OCI-LY7 (cell line): ENCODE results near the gene AUTS2. TPM values are rescaled to one million over a fixed set of nuclear protein-coding genes. Genes with fewer than 3 reads are reported as not detected.

Experiments
- BruUV-seq: library from RNA; stranded (reverse); fragments of 400-500 nt; replicated peaks from 2 replicates; lab custom pipeline; 2021; lab: Mats Ljungman, UMichigan
- CTCF ChIA-PET: fragments of 300-600 bp; sonication (Branson Sonifier 250); formaldehyde crosslinking; loops from one replicate; lab custom pipeline; 2022; ENCODE audit warnings: antibody characterized with exemption; ENCODE audit not compliant: unreplicated experiment; lab: Charles Lee
- POLR2A ChIA-PET: fragments of 300-600 bp; sonication (Branson Sonifier 250); formaldehyde crosslinking; loops from one replicate; lab custom pipeline; 2022; ENCODE audit warnings: antibody characterized with exemption; lab: Charles Lee
- DNase-seq: peaks from one replicate; pipeline ENCODE4 v3.0.0-alpha.2; 2015; ENCODE audit warnings: low spot score
- H2AFZ ChIP-seq: fragments of 200-600 bp; sonication (generic), shearing (Covaris generic); 2 replicates; pipeline ENCODE4 v1.6.1; 2014; ENCODE audit warnings: mild to moderate bottlenecking, antibody characterized with exemption, low read length, moderate library complexity
- H3K27ac ChIP-seq: fragments of 200-600 bp; sonication (generic); 2 replicates; pipeline ENCODE4 v1.5.1; 2014; ENCODE audit warnings: mixed run types, low read depth, mild to moderate bottlenecking, moderate library complexity, low read length, inconsistent platforms; ENCODE audit not compliant: poor library complexity, severe bottlenecking
- H3K36me3 ChIP-seq: fragments of 200-600 bp; sonication (generic); 2 replicates; pipeline ENCODE4 v1.6.1; 2014; ENCODE audit warnings: mild to moderate bottlenecking, antibody characterized with exemption, low read length, moderate library complexity, mixed read lengths; ENCODE audit not compliant: insufficient read depth
- H3K4me1 ChIP-seq: fragments of 200-600 bp; sonication (generic); 2 replicates; pipeline ENCODE4 v1.5.1; 2014; ENCODE audit warnings: mild to moderate bottlenecking, low read length; ENCODE audit not compliant: insufficient read depth, poor library complexity, severe bottlenecking
- H3K4me2 ChIP-seq: fragments of 200-600 bp; sonication (generic); 2 replicates; pipeline ENCODE4 v1.6.1; 2014; ENCODE audit warnings: mild to moderate bottlenecking, low read length
- H3K4me3 ChIP-seq: fragments of 200-600 bp; sonication (generic); 2 replicates; pipeline ENCODE4 v1.5.1; 2014; ENCODE audit warnings: mild to moderate bottlenecking, low read depth, low read length; ENCODE audit not compliant: poor library complexity, severe bottlenecking
- H3K79me2 ChIP-seq: fragments of 200-600 bp; sonication (generic); 2 replicates; pipeline ENCODE4 v1.6.1; 2016; ENCODE audit warnings: low read depth, mild to moderate bottlenecking, low read length, moderate library complexity, mixed read lengths; ENCODE audit not compliant: insufficient read depth
- H3K9me2 ChIP-seq: fragments of 200-600 bp; sonication (generic); 2 replicates; pipeline ENCODE4 v1.6.1; 2016; ENCODE audit warnings: mild to moderate bottlenecking, low read length, mixed read lengths; ENCODE audit not compliant: insufficient read depth
- H3K9me3 ChIP-seq: fragments of 200-600 bp; sonication (generic); 2 replicates; pipeline ENCODE4 v1.6.1; 2014; ENCODE audit warnings: mild to moderate bottlenecking, mixed run types, low read length, mixed read lengths
- H4K20me1 ChIP-seq: fragments of 200-600 bp; sonication (generic); 2 replicates; pipeline ENCODE4 v1.6.1; 2014; ENCODE audit warnings: mild to moderate bottlenecking, antibody characterized with exemption, low read length, moderate library complexity, mixed read lengths; ENCODE audit not compliant: insufficient read depth
- EZH2phosphoT487 ChIP-seq: fragments of 200-600 bp; sonication (generic); IDR thresholded peaks from 2 replicates; pipeline ENCODE4 v1.6.1; 2018; ENCODE audit warnings: low read depth, borderline replicate concordance, mild to moderate bottlenecking, mixed run types, antibody characterized with exemption, low read length, moderate library complexity, mixed read lengths
- intact Hi-C: fragments of 100-400 bp; cut with micrococcal nuclease; formaldehyde crosslinking; loops from one replicate; pipeline ENCODE4 v1.10.0; 2022; ENCODE audit not compliant: unreplicated experiment
- total RNA-seq, 2 experiments: library from RNA; depleted of rRNA in 1 of 2; stranded (reverse); fragments of >200 nt in 1 of 2; shearing (Covaris generic) in 1 of 2; gene quantifications; 2 replicates each; pipeline ENCODE4 v1.2.3, GENCODE V29; 2014 to 2022
- TF ChIP-seq, protein P1 (sequence below): fragments of 200-600 bp; sonication (generic); conservative IDR thresholded peaks from 2 replicates; pipeline ENCODE4 v1.5.1; 2014; ENCODE audit warnings: mild to moderate bottlenecking, antibody characterized with exemption, low read length, moderate library complexity, mixed read lengths

AUTS2 gene
- total RNA-seq, 2 experiments from 2014 or later, result 37.9 to 78.5 TPM

GRCh38 chr7:69813637-69814240 is 215.5 kb downstream of the AUTS2 start:
- POLR2A ChIA-PET, result interaction anchor here (0.9 to 1.1 kb wide), 2 partner anchors 9 to 14 kb away, joined by 4 read pairs; no protein-coding TSS in a partner anchor
- no peak for DNase-seq
- peaks cover 45% of the 10 kb centered on the region for H3K4me1 ChIP-seq
- H3K9me3 ChIP-seq, result no peaks in the 10 kb centered on the region
- no peaks in the 10 kb centered on the region for H3K36me3 ChIP-seq
- intact Hi-C loops, result no loop called here
- H2AFZ ChIP-seq, result no peak overlapping the region
- no TSS peak for BruUV-seq
- no peak for TF ChIP-seq EZH2phosphoT487
- TF ChIP-seq, protein P1, sequence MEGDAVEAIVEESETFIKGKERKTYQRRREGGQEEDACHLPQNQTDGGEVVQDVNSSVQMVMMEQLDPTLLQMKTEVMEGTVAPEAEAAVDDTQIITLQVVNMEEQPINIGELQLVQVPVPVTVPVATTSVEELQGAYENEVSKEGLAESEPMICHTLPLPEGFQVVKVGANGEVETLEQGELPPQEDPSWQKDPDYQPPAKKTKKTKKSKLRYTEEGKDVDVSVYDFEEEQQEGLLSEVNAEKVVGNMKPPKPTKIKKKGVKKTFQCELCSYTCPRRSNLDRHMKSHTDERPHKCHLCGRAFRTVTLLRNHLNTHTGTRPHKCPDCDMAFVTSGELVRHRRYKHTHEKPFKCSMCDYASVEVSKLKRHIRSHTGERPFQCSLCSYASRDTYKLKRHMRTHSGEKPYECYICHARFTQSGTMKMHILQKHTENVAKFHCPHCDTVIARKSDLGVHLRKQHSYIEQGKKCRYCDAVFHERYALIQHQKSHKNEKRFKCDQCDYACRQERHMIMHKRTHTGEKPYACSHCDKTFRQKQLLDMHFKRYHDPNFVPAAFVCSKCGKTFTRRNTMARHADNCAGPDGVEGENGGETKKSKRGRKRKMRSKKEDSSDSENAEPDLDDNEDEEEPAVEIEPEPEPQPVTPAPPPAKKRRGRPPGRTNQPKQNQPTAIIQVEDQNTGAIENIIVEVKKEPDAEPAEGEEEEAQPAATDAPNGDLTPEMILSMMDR, result no peak
- H4K20me1 ChIP-seq, result 0 out of 2 replicates have a peak, but pooled peaks cover 4% of the 10 kb centered on the region
- CTCF ChIA-PET, result no interaction called here
- H3K4me3 ChIP-seq, result no peak overlapping the region
- H3K9me2 ChIP-seq, result no peaks in the 10 kb centered on the region
- H3K27ac ChIP-seq, result no peak overlapping the region
- H3K4me2 ChIP-seq, result no peak overlapping the region
- H3K79me2 ChIP-seq, result peaks cover 20% of the 10 kb centered on the region; the same call in 1 of the 2 replicates

DNA sequence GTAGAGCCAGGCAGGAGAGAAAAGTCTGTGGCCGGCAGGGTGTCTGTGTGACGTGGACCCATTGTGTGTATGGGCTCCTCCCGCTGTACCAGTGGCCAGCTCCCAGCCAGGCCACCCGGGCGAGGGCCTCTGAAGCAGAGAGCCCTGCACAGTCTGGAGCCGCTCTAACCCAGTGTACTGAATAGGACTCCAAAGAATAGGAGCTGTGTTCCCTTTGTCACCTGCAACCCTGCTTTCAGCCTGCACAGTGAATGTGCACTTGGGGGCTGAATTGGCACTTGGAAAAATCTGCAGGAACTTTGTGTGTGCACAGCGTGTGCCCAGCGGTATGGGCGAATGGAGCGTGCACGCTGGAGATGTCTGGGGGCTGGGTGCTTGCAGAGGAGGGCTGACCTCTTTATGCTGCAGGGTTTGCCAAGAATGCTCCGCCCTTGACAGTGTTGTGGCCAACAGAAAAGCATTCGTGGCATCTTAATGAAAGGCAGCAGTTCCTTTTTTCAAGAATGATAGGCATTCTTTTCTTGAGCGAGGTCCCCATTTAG is 216.2 kb downstream of the AUTS2 start:
- Histone ChIP-seq H3K27ac (no peak overlapping the region), H4K20me1 (0 out of 2 replicates have a peak, but pooled peaks cover 4% of the 10 kb centered on the region), H3K79me2 (peaks cover 27% of the 10 kb centered on the region; the same call in 1 of the 2 replicates), H3K4me3 (no peak overlapping the region), H3K9me3 (no peaks in the 10 kb centered on the region), H3K4me2 (no peak overlapping the region), H3K4me1 (peaks cover 53% of the 10 kb centered on the region), H3K9me2 (no peaks in the 10 kb centered on the region), H2AFZ (no peak overlapping the region), H3K36me3 (no peaks in the 10 kb centered on the region)
- ChIA-PET POLR2A (interaction anchor here (0.9 to 1.1 kb wide), 2 partner anchors 9 to 15 kb away, joined by 4 read pairs; no protein-coding TSS in a partner anchor), CTCF (no interaction called here)
- TF ChIP-seq, protein P1, result no peak
- TF ChIP-seq EZH2phosphoT487, result no peak
- intact Hi-C loops, result no loop called here
- no peak for DNase-seq
- BruUV-seq, result no TSS peak

GRCh38 chr7:69816501-69816900 is 218.2 kb downstream of the AUTS2 start:
- no TSS peak for BruUV-seq
- Histone ChIP-seq H3K4me2 (no peak overlapping the region), H3K79me2 (peaks cover 45% of the 10 kb centered on the region; the same call in 1 of the 2 replicates), H4K20me1 (0 out of 2 replicates have a peak, but pooled peaks cover 4% of the 10 kb centered on the region), H3K27ac (no peak overlapping the region), H3K9me2 (no peaks in the 10 kb centered on the region), H3K4me1 (peaks cover 73% of the 10 kb centered on the region), H2AFZ (no peak overlapping the region), H3K36me3 (no peaks in the 10 kb centered on the region), H3K4me3 (no peak overlapping the region), H3K9me3 (no peaks in the 10 kb centered on the region)
- ChIA-PET CTCF (no interaction called here), POLR2A (interaction anchor here (0.6 to 6.2 kb wide), 2 partner anchors 8 to 52 kb away, joined by 3 to 60 read pairs; no protein-coding TSS in a partner anchor)
- TF ChIP-seq, protein P1, result no peak
- TF ChIP-seq EZH2phosphoT487, result no peak
- no peak for DNase-seq
- intact Hi-C loops, result no loop called here
